Psoas muscle (tissue), 8 donors: Measurements from ENCODE around the gene DERL3. TPM values are rescaled to one million over a fixed set of nuclear protein-coding genes. Genes with fewer than 3 reads are reported as not detected.

Experiments
- ATAC-seq, 4 donors: fragments of 200-7000 bp; cut with Tn5 transposase; one replicate each; pipeline ENCODE4 v1.9.1; 2020; ENCODE audit warnings: moderate library complexity in 3 of 4, mild to moderate bottlenecking in 2 of 4
- DNase-seq, 2 donors: peaks; one replicate each; pipeline ENCODE4 v3.0.0-alpha.2; 2020
- H3K27ac ChIP-seq: fragments of 200-600 bp; one replicate; pipeline ENCODE4 v1.8.0; 2022
- H3K27me3 ChIP-seq, 3 donors: fragments of 200-600 bp in 1 of 3; one replicate each; pipeline versions ENCODE4 v1.6.1 to v1.8.0; 2013 to 2022; ENCODE audit warnings: low read length in 2 of 3, mild to moderate bottlenecking in 2 of 3, moderate library complexity in 1 of 3; ENCODE audit not compliant: insufficient read depth in 3 of 3
- H3K36me3 ChIP-seq, 2 donors: fragments of 200-600 bp in 1 of 2; one replicate each; pipeline versions ENCODE4 v1.6.1 to v1.8.0; 2013 to 2022; ENCODE audit warnings: low read depth in 1 of 2, mild to moderate bottlenecking in 1 of 2, moderate library complexity in 1 of 2; ENCODE audit not compliant: insufficient read depth in 1 of 2
- H3K4me1 ChIP-seq: fragments of 200-600 bp; one replicate; pipeline ENCODE4 v1.8.0; 2022
- H3K4me3 ChIP-seq: fragments of 200-600 bp; one replicate; pipeline ENCODE4 v1.8.0; 2022; ENCODE audit warnings: mild to moderate bottlenecking
- H3K9me3 ChIP-seq: fragments of 200-600 bp; one replicate; pipeline ENCODE4 v1.8.0; 2022
- CTCF ChIP-seq: fragments of 200-600 bp; IDR thresholded peaks from one replicate; pipeline ENCODE4 v1.8.0; 2022; ENCODE audit warnings: antibody characterized with exemption
- WGBS, 3 donors: extraction: QIAGEN DNeasy Blood & Tissue Kit; methylation state at CpG; one replicate each; pipeline versions ENCODE4 v1.1.6 to v1.1.7; 2013; 5-methylcytosine and 5-hydroxymethylcytosine counted together
- intact Hi-C, 2 donors: fragments of 100-400 bp; cut with DNase I; formaldehyde crosslinking; loops; one replicate each; pipeline versions ENCODE4 v1.11.0 to v1.14.2; 2022
- polyA plus RNA-seq, 3 donors: library from polyadenylated mRNA; stranded (reverse); fragments of 200-250 nt; gene quantifications; one replicate each; pipeline ENCODE4 v1.2.3, GENCODE V29; 2013
- total RNA-seq, 4 donors: library from RNA; stranded (reverse); fragmentation: NEBNext Ultra II Directional in 2 of 4; extraction: Animal tissue kit (Norgen Biotek cat#: 25700) in 2 of 4; gene quantifications; one replicate each; pipeline versions ENCODE4 v1.2.1 to v1.2.4, GENCODE V29; 2021 to 2023
- donor health status: healthy with polysubstance abuse.
- donor health status: DM: no; HTN: no; CAD: no; lungs with moderate emphysema.
- donor health status: Bipolar disorder and iron deficiency.
- donor health status: healthy.
- donor health status: DM: yes; HTN: yes; CAD: no.
- donor health status: DM: no; HTN: no; CAD: no.
- donor health status: DM: no; HTN: no; CAD: no.
- donor health status: DM: yes; HTN: yes; CAD: no.

Gene DERL3
- total and polyA plus RNA-seq, 7 donors = 0.22 to 4.4 (median 0.92) TPM

DNA sequence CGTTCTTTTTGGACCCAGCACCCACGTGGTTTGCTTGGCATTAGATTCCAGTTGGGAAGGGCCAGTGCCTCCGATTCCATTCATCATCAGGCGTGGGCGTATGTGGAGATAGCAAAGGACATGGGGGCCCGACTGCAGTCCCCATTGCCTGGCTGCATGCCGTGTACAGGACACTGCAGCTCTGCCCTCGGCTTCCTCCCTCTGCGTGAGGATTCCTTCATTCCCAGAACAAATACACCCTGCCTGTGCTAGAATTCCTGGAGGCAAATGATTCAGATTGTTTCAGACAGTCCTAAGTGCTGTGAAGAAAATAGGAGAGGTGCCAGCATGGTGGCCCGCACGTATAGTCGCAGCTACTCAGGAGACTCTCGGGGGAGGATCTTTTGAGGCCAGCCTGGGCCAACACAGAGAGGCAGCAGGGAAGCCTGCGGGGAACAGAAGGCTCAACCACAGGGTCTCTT, 15.4 kb downstream of the DERL3 start:
- DNase-seq (peak in 1 of 2 donors; percentile 42), ATAC-seq (no peak)
- Histone ChIP-seq H3K27ac (peak overlapping the region; percentile 65), H3K4me1 (peaks cover 12% of the 10 kb centered on the region), H3K36me3 (peaks cover 0 to 97% of the 10 kb centered on the region in 2 donors), H3K9me3 (no peaks in the 10 kb centered on the region), H3K4me3 (no peak overlapping the region), H3K27me3 (no peaks in the 10 kb centered on the region)
- intact Hi-C loops = loop anchor here in 1 of 2 donors (5.0 kb wide), 1 partner anchor 36 kb away; the partner anchor contains the start of gene SMARCB1
- WGBS, 3 donors = 71 to 91% (median 89%) methylated on average over 14 of the region's 14 CpGs
- TF ChIP-seq CTCF = no peak

DNA sequence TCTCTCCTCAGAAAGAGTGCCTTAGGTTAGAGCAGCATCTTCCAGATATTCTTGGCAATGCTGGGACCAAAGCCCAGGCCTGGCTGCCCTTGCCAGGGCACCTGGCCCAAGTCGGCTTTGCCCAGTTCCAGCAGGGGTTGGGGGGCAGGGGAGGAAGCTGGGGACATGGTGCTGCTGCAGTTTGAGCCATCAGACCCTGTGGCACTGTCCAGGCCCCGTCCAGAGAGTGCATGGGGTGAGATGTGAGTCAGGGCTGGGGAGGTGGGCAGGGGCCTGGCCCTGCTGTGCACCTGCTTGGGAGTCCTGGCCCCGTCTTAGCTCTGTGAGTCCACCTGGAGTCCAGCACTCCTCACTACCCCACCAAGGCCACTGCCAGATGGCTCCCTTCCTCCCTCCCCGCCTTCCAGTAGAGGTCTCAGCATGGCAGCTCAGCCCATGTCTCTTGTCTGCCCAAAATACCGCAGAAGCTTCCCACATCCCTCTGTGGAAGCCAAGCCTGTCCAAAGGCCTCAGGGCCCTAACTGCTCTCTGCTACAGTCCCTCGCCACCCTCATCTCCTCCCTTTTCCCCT, 16.6 kb downstream of the DERL3 start:
- Histone ChIP-seq H3K36me3 (peaks cover 0 to 99% of the 10 kb centered on the region in 2 donors), H3K27ac (peak overlapping the region; percentile 65), H3K4me3 (no peak overlapping the region), H3K27me3 (no peaks in the 10 kb centered on the region), H3K4me1 (peaks cover 10% of the 10 kb centered on the region), H3K9me3 (no peaks in the 10 kb centered on the region)
- peak; percentile 51 to 70 (median 62) for ATAC-seq
- DNase-seq = no peak
- intact Hi-C loops = loop anchor here in 1 of 2 donors (5.0 kb wide), 1 partner anchor 35 kb away; the partner anchor contains the start of gene SMARCB1
- no peak for TF ChIP-seq CTCF
- 23 to 61% (median 43%) methylated on average over 6 of the region's 6 CpGs for WGBS, 3 donors

- DNase-seq (no peak), ATAC-seq (no peak)
- Histone ChIP-seq H3K36me3 (peaks cover 0 to 99% of the 10 kb centered on the region in 2 donors), H3K27me3 (no peaks in the 10 kb centered on the region), H3K4me3 (no peak overlapping the region), H3K4me1 (peaks cover 10% of the 10 kb centered on the region), H3K27ac (no peak overlapping the region), H3K9me3 (no peaks in the 10 kb centered on the region)
- intact Hi-C loops = loop anchor here in 1 of 2 donors (5.0 kb wide), 1 partner anchor 33 kb away; the partner anchor contains the start of gene SMARCB1
- TF ChIP-seq CTCF = no peak
- 52 to 70% (median 61%) methylated on average over 4 of the region's 4 CpGs for WGBS, 3 donors
These were observed 18.0 kb downstream of the DERL3 start for GRCh38 chr22:23820748-23821211.

DNA sequence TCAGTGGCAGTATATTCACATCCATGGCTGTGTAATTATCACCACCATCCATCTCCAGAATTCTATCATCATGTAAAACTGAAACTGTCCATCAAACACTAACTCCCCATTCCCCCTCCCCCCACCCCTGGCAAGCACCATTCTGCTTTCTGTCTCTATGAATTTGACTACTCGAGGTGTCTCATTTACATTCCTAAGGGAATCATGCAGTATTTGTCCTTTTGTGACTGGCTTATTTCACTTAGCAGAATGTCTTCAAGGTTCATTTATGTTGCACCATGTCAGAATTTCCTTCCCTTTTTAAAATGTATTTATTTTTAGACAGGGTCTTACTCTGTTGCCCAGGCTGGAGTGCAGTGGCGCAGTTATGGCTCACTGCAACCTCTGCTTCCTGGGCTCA, 20.3 kb downstream of the DERL3 start:
- H3K4me3 ChIP-seq = no peak overlapping the region
- WGBS, 3 donors = 86 to 89% (median 89%) methylated on average over 2 of the region's 2 CpGs
- DNase-seq (no peak), ATAC-seq (no peak)
- TF ChIP-seq CTCF = no peak
- peaks cover 10% of the 10 kb centered on the region for H3K4me1 ChIP-seq
- H3K27me3 ChIP-seq = no peaks in the 10 kb centered on the region
- peaks cover 0 to 92% of the 10 kb centered on the region in 2 donors for H3K36me3 ChIP-seq
- no peaks in the 10 kb centered on the region for H3K9me3 ChIP-seq
- intact Hi-C loops = no loop called here
- H3K27ac ChIP-seq = no peak overlapping the region
